Astrocyte (in vitro differentiated cells and primary cell): ENCODE results near the gene AFM.

Source experiments
- EZH2 ChIP-seq: IDR thresholded peaks from 2 replicates; pipeline ENCODE4 v1.6.1; 2012; ENCODE audit warnings: mild to moderate bottlenecking, low read length, inconsistent platforms; ENCODE audit not compliant: insufficient read depth
- TF ChIP-seq, protein P1 (sequence below): IDR thresholded peaks from 2 replicates; pipeline ENCODE4 v1.5.1; 2011; ENCODE audit warnings: low read depth, mild to moderate bottlenecking, inconsistent platforms, low read length, moderate library complexity; ENCODE audit not compliant: insufficient read depth

DNA sequence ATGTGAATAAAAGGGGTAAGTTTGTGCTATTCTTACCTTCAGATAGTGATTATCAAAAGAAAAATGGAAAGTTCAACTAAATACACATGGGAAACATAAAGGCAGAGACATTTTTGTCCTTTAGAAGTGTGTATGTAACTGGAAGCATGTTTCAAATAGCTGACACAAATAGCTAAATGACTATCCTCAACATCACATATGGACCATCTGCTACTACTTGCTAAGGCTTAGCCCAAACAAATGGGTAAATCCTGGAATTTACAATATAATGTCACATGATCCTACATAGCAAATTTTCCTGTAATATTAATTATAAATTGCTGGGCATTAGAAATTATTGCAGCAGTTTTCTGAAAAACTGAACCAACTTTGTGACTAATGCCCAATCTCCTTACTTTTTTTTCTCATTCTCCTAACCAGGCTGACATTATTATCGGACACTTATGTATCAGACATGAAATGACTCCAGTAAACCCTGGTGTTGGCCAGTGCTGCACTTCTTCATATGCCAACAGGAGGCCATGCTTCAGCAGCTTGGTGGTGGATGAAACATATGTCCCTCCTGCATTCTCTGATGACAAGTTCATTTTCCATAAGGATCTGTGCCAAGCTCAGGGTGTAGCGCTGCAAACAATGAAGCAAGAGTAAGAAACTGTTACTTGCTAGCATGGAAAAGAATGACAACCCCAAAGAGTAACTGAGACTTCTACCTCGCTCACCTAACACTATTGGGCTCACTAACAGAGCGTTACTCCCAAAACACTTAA is 29.4 kb upstream of the AFM start:
- TF ChIP-seq, protein P1, sequence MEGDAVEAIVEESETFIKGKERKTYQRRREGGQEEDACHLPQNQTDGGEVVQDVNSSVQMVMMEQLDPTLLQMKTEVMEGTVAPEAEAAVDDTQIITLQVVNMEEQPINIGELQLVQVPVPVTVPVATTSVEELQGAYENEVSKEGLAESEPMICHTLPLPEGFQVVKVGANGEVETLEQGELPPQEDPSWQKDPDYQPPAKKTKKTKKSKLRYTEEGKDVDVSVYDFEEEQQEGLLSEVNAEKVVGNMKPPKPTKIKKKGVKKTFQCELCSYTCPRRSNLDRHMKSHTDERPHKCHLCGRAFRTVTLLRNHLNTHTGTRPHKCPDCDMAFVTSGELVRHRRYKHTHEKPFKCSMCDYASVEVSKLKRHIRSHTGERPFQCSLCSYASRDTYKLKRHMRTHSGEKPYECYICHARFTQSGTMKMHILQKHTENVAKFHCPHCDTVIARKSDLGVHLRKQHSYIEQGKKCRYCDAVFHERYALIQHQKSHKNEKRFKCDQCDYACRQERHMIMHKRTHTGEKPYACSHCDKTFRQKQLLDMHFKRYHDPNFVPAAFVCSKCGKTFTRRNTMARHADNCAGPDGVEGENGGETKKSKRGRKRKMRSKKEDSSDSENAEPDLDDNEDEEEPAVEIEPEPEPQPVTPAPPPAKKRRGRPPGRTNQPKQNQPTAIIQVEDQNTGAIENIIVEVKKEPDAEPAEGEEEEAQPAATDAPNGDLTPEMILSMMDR, result no peak
- no peak for TF ChIP-seq EZH2
